GM12873 (cell line): Measurements from ENCODE around the gene TBC1D7.

Source experiments
- CTCF ChIP-seq: IDR thresholded peaks from 2 replicates; pipeline ENCODE4 v1.5.1; 2012; ENCODE audit warnings: low read depth, mild to moderate bottlenecking, moderate library complexity, low read length, control low read depth; ENCODE audit not compliant: insufficient read depth; ENCODE audit errors: missing control alignments

Gene TBC1D7

GRCh38 chr6:13372076-13372475 lies 43.7 kb upstream of the TBC1D7 start:
- no peak for TF ChIP-seq CTCF

GRCh38 chr6:13371421-13372072 lies 43.2 kb upstream of the TBC1D7 start:
- no peak for TF ChIP-seq CTCF

- TF ChIP-seq CTCF, result no peak
These were observed 42.3 kb upstream of the TBC1D7 start for GRCh38 chr6:13370623-13371022.

- no peak for TF ChIP-seq CTCF
These were observed 41.3 kb upstream of the TBC1D7 start for GRCh38 chr6:13369591-13369990.

GRCh38 chr6:13368731-13369115 lies 40.4 kb upstream of the TBC1D7 start:
- no peak for TF ChIP-seq CTCF

- no peak for TF ChIP-seq CTCF
These were observed 39.9 kb upstream of the TBC1D7 start for GRCh38 chr6:13368079-13368730.

- no peak for TF ChIP-seq CTCF
These were observed 39.1 kb upstream of the TBC1D7 start for GRCh38 chr6:13367396-13367795.
